GM19455 (cell line): ENCODE data around the gene BMX.

Source experiments
- ATAC-seq: cut with Tn5 transposase; IDR thresholded peaks from one replicate; pipeline ENCODE4 v1.9.1; 2021; ENCODE audit not compliant: unreplicated experiment

Gene BMX

DNA sequence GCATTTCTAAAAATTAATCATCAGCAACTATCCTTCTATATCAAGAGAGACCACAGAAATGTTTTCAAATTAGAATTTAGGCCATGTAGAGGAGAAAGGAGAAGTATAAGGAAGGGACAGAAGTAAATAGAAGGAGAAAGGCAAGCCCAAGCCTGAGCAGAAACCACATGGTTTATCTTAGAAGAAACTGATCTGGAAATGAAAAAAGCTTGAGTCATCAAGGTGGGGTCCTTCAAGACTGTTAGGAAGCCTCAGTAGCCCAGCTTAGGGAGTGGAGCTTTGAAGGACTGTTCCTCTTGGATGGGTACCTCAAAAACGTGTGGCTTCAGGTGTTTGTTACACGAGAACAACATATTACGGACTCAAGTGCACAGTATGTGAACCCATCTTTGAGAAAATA lies 4.5 kb downstream of the BMX start:
- ATAC-seq = no peak

DNA sequence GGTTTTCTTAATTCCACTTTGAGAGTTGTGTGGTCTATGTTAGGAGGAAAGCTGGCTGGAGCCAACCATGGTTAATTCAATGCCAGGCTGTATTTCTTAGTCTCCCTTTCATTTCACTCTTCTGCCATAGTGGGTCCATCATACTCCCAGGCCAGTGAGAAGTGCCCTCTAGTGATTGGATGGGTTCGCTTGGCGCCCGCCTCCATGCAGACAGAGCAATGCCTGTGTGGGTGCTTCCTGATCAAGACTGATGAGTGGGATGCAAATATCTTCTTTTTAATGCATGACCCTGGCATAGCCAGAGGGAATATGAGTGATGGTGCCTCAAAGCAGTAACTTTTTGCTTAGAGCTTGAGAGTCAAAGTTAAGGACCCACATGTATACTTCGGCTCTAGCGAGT lies 6.4 kb downstream of the BMX start:
- ATAC-seq = no peak

DNA sequence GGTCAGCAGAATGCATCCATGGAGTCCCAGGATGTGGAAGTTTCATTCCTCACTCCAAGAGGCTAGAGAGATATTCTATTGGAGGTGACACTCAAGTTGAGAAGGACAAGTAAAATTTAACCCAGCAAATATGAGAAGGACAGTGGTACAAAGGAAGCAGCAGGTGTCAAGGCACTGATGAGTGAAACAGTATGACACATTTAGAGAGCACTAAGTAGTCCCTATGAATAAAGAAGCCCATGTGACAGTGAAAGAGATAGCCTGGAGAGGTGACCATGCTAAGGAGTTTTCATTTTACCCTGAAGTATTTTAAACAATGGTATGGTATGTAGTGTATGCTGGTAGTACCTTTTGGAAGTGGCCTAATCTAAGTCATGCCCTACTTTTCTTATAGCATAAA lies 9.2 kb downstream of the BMX start:
- no peak for ATAC-seq

DNA sequence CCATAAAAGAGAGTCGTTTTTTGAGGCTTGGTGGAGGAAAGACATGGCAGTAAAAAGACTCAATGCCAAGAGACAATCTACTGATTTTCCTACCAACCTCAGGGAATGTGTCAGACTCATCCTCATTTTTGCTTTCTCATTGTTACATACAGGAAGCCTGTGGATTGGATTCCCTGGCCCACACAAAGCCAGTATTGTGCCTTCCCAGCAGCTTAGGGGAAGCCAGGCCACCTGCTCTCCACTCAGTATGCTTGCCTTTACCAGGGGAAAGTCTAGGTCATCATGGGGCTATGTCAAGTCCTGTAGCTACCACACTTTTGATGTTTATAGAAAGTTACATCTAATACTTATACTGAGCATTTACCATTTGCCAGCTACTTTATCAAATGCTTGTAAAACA lies 11.0 kb downstream of the BMX start:
- ATAC-seq = no peak

DNA sequence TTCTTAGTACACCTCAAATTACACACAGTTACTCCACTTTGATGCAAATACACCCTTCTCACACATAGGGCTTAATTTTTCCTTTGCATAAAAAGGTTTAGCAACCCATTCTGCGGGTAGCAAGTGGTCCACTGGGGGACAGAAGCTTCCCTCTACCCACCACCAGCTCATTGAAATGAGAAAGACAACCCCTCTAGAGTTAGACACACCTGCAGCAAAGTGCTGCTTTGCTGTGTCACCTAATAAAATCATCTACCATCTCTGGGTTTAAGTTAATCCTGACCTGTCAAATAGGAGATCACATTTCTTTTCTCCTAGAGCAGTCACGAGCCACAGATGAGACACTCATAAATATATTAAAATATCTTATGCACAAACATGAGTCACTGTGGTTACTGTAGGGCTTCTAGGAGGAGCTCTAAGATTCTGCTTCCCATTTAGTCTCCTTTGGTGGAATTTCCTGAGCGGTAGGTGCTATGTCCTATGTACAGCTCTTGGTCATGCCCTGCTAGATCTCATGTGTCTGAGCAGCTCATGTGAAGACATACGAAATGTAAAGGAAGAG lies 11.9 kb downstream of the BMX start:
- ATAC-seq = no peak

DNA sequence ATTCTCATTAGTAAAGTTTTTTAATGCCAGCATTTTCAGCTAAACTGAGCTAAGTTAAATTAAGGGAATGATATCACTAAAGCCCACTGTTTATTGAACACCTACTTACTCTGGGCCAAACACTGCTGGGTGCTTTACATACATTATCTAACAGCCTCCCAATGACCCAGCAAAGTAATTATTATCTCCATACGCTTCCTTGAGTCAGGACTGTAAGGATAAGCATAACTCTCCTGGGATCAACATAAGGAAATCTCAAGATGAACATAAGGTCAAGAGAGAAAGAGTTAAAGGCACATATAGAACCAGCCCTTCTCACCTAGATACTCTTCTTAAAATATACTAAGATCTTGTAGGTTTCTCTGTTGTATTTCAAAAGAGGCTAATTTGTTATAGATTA lies 13.7 kb downstream of the BMX start:
- no peak for ATAC-seq

DNA sequence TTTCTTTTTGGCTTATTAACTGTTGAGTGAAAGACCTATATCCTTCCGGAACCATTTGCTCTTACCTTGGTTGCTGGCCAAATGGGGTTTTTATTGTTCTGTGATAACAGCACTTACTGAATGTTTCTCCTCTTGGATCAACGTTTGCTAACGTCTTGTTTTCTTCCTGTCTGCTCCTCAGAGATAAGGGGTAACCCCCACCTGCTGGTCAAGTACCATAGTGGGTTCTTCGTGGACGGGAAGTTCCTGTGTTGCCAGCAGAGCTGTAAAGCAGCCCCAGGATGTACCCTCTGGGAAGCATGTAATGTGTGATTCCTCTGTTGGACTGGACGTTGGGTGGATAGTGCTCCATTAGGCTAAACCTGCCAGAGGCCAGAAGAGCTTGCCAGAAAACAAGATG lies 15.3 kb downstream of the BMX start:
- no peak for ATAC-seq

DNA sequence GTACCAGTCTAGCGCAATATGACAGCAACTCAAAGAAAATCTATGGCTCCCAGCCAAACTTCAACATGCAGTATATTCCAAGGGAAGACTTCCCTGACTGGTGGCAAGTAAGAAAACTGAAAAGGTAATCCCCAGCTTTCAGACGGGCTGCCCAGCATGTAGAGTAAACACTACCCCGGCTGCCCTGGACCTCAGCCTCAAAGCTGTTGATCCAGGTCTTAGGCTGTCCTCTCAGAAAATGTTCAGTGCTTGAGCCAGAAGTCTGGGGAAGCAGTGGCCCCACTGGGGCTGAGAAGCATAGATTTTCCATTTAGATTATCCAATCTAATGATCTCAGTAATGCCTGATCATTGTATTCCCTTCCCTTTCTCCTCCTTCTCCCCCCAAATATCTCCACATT lies 21.9 kb downstream of the BMX start:
- ATAC-seq = no peak

DNA sequence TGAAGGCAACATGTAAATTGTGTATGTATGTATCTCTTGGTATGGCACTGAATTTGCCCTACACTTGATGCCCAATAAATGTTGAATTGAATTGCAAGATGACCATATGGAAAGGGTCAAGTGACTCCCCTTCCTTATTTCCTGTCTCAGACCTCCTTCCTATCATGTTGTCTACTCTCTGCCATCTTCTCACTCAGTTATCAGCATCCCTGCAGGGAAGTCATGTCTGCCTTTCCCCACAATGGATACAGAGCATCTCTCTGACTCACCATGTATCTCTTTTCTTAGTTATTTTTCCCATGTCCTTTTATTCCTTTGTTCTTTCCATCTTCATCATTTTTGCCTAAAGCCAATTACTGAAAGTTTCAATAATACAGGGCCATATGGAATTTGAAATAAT lies 22.5 kb downstream of the BMX start:
- no peak for ATAC-seq

DNA sequence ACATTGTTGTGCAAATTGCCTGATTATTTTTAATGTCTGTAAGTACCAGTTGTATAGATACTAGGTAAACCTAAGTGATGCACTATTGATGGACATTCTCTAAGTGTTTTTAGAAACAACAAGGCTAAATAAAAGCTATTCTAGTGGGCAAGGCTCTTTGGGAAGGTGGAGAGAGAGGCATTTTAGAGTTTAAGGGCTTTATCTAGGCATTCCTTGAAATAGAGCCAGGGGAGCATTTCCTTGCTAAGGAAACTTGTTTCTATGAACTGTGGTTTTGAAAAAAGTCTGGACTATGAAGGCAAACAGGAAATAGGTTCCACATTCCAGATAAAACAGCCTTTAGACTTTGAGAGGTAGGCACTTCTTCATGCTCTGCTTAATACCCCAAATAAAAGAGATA lies 23.8 kb downstream of the BMX start:
- ATAC-seq = no peak

DNA sequence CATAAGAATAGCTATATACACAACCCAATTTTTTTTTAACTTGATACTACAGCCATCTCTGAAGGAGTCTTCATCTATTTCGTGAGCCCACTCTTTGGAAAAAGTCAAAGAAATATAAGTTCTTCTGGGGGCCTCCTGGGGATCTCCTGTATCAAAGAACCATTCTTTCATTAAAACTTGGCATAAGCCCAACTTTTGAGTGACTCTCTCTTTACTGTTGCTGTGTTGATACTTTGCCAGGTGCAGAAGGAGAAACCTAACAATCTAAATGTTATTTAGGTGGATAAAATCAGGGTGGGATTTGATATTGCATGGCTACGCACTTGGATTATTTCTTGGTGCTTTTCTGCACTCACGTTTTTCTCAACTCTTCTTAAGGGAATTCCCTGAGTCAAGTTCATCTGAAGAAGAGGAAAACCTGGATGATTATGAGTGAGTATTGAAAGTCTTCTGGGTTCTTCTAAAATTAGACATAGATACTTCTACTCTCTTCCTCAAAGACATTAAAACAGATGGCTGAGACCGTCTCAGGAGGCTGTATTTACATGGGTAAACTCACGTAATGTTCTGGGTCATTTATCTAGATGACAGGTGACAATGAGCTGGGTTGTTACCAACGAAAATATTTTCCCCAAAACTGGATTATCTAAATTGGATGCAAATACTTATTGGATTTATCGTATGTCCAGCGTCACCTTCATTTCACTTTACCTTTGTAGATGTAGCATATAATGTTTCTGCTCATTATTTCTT lies 25.2 kb downstream of the BMX start:
- no peak for ATAC-seq

DNA sequence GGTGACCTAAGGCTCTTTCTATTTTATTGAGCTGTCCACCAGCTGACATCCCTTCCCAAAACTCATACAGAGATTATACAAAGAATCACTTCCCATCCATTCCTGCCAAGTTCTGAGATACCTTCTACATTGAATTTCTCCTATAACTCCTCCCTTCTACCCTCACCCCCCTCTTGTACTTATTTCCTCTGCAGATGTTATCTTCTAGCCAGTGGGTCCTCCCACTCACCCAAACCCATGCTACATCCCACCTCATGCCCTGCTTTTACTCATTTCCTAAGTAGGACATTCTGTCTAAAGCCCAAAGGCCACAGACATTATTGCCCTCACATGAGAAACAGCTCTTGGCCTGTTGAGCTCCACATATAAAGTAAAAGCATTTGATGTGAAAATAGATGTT lies 28.6 kb downstream of the BMX start:
- no peak for ATAC-seq

DNA sequence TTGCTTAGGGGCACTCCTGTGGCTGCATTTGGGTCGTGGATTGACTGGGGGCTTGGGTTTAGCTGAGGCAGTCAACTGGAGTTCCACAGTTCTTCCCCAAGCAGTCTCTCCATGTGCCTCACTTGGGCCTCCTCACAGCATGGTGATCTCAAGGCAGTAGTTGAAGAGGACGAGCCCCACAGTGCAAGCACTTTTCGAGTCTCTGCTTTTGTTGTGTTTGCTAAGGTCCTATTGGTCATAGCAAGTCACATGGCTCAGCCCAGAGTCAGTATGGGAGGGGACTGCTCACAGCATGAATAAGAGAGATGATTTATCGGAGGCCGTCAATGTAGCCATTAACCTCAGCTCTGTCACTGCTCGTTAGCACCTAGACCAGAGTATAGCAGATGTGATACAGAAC lies 29.7 kb downstream of the BMX start:
- ATAC-seq = no peak

DNA sequence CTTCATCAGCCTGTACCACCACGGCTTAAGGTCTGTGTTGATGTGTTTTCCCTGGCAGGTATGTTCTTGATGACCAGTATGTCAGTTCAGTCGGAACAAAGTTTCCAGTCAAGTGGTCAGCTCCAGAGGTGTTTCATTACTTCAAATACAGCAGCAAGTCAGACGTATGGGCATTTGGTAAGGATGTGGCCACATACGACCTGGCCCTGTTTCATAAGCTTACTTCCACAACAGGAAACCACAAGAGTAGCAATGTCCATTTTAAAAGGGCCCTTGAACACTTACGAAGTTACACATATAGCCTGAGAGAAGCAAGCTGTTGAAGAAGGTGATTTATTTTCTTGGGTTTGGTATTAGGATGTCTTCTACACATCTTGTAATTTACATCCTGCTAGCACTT lies 46.1 kb downstream of the BMX start:
- ATAC-seq = no peak

DNA sequence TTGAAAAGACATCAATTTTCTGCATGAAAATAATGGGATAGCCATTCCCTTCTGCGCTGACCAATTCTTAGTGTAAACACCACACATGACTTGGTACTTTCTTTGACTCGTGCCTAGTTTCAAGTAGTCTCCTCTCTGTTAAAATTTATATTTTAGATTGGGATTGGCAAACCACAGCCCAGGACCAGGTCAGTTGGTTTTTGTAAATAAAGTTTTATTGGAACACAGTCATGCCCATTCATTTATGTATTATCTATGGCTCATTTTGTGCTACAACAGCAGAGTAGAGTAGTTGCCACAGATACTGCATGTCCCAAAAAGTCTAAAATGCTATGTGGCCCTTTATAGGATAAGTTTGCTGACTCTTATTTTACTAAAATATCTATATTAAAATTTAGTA lies 46.7 kb downstream of the BMX start:
- ATAC-seq = no peak

DNA sequence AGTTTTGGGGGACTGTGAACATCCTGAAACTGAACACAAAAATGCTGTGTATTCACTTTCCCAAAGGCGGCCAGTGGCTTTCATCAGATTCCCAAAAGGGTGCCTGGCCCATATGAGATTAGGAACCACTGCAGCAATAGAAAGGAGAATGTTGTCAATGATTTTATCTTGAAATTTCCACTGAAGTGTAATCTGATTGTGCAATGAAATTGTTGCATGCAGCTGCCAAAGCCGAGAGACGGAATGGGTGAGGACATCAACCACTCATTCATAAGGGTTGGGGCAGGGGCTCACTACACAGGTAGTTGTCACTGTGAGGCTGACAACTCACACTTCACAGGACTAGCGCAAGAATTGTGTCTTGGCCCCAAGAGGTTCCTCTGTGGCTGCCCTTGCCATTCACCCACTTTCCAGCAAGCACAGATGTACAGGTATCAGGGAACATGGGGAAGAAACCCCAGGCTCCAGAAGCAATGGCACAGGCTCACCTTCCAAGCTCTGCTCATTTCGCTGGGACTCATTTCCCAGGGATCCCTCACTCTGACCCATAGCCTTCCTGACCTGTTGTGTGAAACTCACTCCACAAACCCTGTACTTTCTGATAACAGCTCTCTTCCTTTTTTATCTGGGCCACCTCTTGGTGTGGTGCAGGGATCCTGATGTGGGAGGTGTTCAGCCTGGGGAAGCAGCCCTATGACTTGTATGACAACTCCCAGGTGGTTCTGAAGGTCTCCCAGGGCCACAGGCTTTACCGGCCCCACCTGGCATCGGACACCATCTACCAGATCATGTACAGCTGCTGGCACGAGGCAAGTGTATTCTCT lies 48.8 kb downstream of the BMX start:
- no peak for ATAC-seq

DNA sequence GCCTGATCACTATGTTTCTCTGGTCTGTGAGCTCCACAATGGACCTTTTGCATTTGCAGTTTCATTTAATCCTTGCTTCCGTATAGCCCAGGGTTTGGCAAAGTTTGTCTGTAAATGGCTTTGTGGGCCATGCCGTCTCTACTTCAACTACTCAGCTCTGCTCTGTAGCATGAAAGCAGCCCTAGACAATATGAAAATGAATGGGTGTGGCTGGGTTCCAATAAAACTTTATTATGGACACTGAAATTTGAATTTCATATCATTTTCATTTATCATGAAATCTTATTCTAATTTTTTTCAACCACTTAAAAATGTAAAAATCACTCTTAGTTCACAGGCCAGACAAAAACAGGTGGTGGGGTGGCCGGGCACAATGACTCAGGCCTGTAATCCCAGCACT lies 58.6 kb downstream of the BMX start:
- no peak for ATAC-seq

DNA sequence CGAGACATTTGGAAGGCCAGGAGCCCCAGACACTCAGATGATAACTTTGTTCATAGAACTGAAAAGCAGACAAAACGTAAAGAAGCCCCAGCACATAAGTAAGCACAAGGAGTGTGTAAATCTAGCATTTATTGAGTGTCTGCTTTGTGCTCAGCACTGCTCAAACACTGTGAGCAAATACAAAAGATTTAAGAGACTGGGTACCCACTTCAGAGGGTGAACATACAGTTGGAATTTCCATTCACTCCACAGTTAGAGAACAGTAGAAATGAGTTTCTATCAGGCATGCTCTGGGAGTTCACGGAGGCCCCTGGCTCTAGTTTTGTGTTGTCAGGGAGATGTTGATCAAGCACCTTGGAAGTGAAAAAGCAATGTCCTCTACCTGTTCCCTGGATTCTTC lies 60.3 kb downstream of the BMX start:
- no peak for ATAC-seq

DNA sequence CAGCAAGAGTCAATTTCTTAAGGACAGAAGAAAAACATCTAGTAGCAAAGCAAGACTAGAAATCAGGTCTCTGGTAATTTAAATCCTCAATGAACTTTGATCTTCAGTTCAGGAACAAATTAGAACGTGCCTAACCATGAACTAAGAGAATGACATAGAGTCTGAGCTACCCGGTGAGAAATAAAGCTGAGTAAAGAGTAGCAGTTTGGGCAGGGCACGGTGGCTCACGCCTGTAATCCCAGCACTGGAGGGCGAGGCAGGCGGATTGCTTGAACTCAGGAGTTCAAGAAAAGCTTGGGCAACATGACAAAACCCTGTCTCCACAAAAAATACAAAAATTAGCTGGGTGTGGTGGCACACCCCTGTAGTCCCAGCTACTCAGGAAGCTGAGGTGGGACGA lies 62.4 kb downstream of the BMX start:
- ATAC-seq = no peak

DNA sequence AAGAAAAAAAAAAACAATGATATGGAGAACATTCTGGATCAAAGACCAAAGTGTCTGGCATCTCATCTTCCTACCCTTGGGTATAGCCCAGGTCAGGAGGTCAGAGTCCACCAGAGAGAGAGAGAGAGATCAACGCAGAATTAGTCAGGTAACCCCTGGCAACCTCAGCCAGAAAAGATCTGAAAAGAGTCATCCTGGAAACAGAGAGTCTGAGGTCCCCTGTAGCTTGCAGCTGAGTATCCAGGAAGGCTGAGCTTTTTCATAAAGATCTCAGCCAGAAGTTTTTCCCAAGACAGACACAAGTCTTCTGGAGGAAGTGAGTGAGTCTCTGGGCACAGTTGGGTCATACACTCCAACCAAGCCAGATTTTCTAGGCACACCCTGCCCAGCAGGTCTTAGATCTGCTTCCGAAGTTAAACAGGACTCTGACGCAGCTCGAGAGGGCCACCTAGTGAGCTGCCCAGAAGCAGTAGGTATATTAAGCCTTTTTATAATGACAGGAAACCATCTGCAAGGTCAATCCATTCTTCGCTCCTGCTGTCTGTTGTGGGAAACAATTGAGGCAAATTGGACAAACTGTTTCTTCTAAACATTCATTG lies 64.5 kb downstream of the BMX start:
- peak; percentile 69 for ATAC-seq

DNA sequence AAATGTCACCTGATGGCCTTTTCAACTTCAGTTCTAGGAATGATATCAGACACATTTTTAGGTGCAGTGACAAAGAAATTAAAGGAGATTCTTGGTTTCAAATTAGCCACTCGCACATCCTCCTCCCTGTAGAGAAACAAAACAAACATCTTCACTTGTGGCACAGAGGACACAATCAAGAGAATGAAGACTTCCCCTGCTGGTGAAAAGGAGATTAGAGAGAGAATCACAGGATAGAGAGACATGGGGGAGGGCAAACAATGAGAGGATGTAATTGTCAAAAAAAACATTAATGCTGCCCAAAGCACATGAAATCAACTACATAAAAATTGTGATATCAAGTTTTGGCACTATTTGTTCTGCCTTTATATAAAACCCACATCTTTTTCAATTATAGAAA lies 65.6 kb downstream of the BMX start:
- ATAC-seq = no peak

DNA sequence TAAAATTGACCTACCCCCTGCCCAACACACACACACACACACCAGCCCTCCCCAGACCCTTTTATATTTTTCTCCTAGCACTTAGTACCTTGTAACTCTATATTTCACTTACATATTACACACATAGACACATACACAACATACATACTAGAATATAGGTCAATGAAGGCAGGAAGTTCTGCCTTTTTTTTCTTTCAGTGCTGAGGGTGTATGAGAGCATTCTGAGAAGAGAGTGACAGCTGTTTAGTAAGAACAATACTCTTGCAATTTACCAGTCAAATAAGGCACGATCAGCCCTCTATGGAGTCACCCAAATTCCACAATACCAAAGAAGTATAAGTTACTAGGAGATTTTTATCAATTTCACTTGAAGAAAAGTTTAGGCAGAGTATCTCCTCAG lies 66.7 kb downstream of the BMX start:
- ATAC-seq = no peak
